Liver (tissue), 9 donors: ENCODE data around the gene SLC66A2. TPM values are rescaled to one million over a fixed set of nuclear protein-coding genes. Genes with fewer than 3 reads are reported as not detected.
A peak's percentile ranks its signal among the peaks of the same experiment; 100 is the strongest.

Experiments
- DNase-seq: peaks from one replicate; pipeline ENCODE4 v3.0.0-alpha.2; 2017; ENCODE audit warnings: low spot score
- H3K27ac ChIP-seq, 2 donors: one replicate each; pipeline ENCODE4 v1.7.0; 2013; ENCODE audit warnings: inconsistent platforms in 2 of 2, low read length in 2 of 2, control low read depth in 1 of 2, low read depth in 1 of 2, mild to moderate bottlenecking in 1 of 2
- H3K27me3 ChIP-seq, 4 donors: one replicate each; pipeline versions ENCODE4 v1.6.1 to v1.7.0; 2013; ENCODE audit warnings: low read length in 3 of 4, inconsistent platforms in 1 of 4, mild to moderate bottlenecking in 1 of 4, moderate library complexity in 1 of 4; ENCODE audit not compliant: control insufficient read depth in 4 of 4, insufficient read depth in 4 of 4
- H3K36me3 ChIP-seq, 4 donors: one replicate each; pipeline versions ENCODE4 v1.6.1 to v1.7.0; 2013; ENCODE audit warnings: low read length in 3 of 4, mild to moderate bottlenecking in 3 of 4, low read depth in 1 of 4, moderate library complexity in 1 of 4; ENCODE audit not compliant: control insufficient read depth in 4 of 4, insufficient read depth in 3 of 4
- H3K4me1 ChIP-seq, 4 donors: one replicate each; pipeline versions ENCODE4 v1.6.1 to v1.7.0; 2013; ENCODE audit warnings: low read length in 3 of 4, mild to moderate bottlenecking in 3 of 4, moderate library complexity in 1 of 4; ENCODE audit not compliant: control insufficient read depth in 4 of 4, insufficient read depth in 4 of 4
- H3K4me3 ChIP-seq, 3 donors: one replicate each; pipeline versions ENCODE4 v1.6.1 to v1.7.0; 2013; ENCODE audit warnings: low read length in 3 of 3, control low read depth in 1 of 3, low read depth in 1 of 3, mild to moderate bottlenecking in 1 of 3
- H3K9ac ChIP-seq, 2 donors: one replicate each; pipeline ENCODE4 v1.7.0; 2013; ENCODE audit warnings: low read length in 2 of 2, mild to moderate bottlenecking in 2 of 2, moderate library complexity in 2 of 2, control low read depth in 1 of 2, low read depth in 1 of 2
- H3K9me3 ChIP-seq, 4 donors: one replicate each; pipeline versions ENCODE4 v1.6.1 to v1.7.0; 2013; ENCODE audit warnings: low read length in 3 of 4; ENCODE audit not compliant: control insufficient read depth in 4 of 4
- EGR1 ChIP-seq, 2 donors: IDR thresholded peaks; 2 replicates each; pipeline ENCODE4 v1.6.1; 2016 to 2018; ENCODE audit warnings: antibody characterized with exemption in 2 of 2, low read depth in 2 of 2
- FOXA1 ChIP-seq: IDR thresholded peaks from 2 replicates; pipeline ENCODE4 v1.6.1; 2016; ENCODE audit warnings: antibody characterized with exemption
- FOXA2 ChIP-seq: IDR thresholded peaks from 2 replicates; pipeline ENCODE4 v1.6.1; 2016; ENCODE audit warnings: antibody characterized with exemption
- GABPA ChIP-seq, 2 donors: IDR thresholded peaks in 1 of 2; conservative IDR thresholded peaks in 1 of 2; 2 replicates each; pipeline ENCODE4 v1.6.1; 2016; ENCODE audit warnings: antibody characterized with exemption in 2 of 2, mild to moderate bottlenecking in 1 of 2, moderate library complexity in 1 of 2
- HNF4A ChIP-seq, 2 donors: conservative IDR thresholded peaks; 2 replicates each; pipeline ENCODE4 v1.6.1; 2016; ENCODE audit warnings: antibody characterized with exemption in 2 of 2, mild to moderate bottlenecking in 2 of 2
- HNF4G ChIP-seq: IDR thresholded peaks from 2 replicates; pipeline ENCODE4 v1.6.1; 2016; ENCODE audit warnings: antibody characterized with exemption
- JUND ChIP-seq, 2 donors: IDR thresholded peaks; 2 replicates each; pipeline ENCODE4 v1.6.1; 2016; ENCODE audit warnings: antibody characterized with exemption in 2 of 2
- RAD21 ChIP-seq, 2 donors: IDR thresholded peaks; 2 replicates each; pipeline ENCODE4 v1.6.1; 2016; ENCODE audit warnings: antibody characterized with exemption in 2 of 2, mild to moderate bottlenecking in 2 of 2
- RXRA ChIP-seq, 2 donors: IDR thresholded peaks; 2 replicates each; pipeline ENCODE4 v1.6.1; 2017 to 2018; ENCODE audit warnings: antibody characterized with exemption in 2 of 2, mild to moderate bottlenecking in 1 of 2
- SP1 ChIP-seq: IDR thresholded peaks from 2 replicates; pipeline ENCODE4 v1.6.1; 2018; ENCODE audit warnings: antibody characterized with exemption, mild to moderate bottlenecking
- TAF1 ChIP-seq: conservative IDR thresholded peaks from 2 replicates; pipeline ENCODE4 v1.6.1; 2016; ENCODE audit warnings: antibody characterized with exemption, mild to moderate bottlenecking
- YY1 ChIP-seq: IDR thresholded peaks from 2 replicates; pipeline ENCODE4 v1.6.1; 2016; ENCODE audit warnings: antibody characterized with exemption, mild to moderate bottlenecking
- WGBS: extraction: QIAGEN DNeasy Blood & Tissue Kit; methylation state at CpG from one replicate; pipeline ENCODE4 v1.1.7; 2013; 5-methylcytosine and 5-hydroxymethylcytosine counted together
- polyA plus RNA-seq, 2 donors: library from polyadenylated mRNA; stranded (reverse) in 1 of 2; unstranded in 1 of 2; fragments of 200-250 nt in 1 of 2; fragments of >200 nt in 1 of 2; fragmentation: Nextera tagmentation in 1 of 2; extraction: Ambion mirVana in 1 of 2; gene quantifications; one replicate each; pipeline versions ENCODE4 v1.2.1 to v1.2.3, GENCODE V29; 2013 to 2015
- total RNA-seq, 2 donors: library from RNA; depleted of rRNA; stranded (reverse); fragments of >200 nt; gene quantifications; one replicate each; pipeline ENCODE4 v1.2.3, GENCODE V29; 2014
- TF ChIP-seq, protein P1 (sequence below): fragments of 150-350 bp; IDR thresholded peaks from 2 replicates; pipeline ENCODE4 v1.5.1; 2017; ENCODE audit warnings: improper control_type of control experiment, low read depth, low read length; ENCODE audit not compliant: missing input control
- TF ChIP-seq, protein P2 (sequence below): IDR thresholded peaks from 2 replicates; pipeline ENCODE4 v1.6.1; 2016; ENCODE audit warnings: antibody characterized with exemption
- TF ChIP-seq, protein P3 (sequence below): IDR thresholded peaks from 2 replicates; pipeline ENCODE4 v1.6.1; 2016; ENCODE audit warnings: antibody characterized with exemption
- TF ChIP-seq, protein P4 (sequence below): IDR thresholded peaks from 2 replicates; pipeline ENCODE4 v1.6.1; 2016; ENCODE audit warnings: antibody characterized with exemption
- donor health status: healthy.
- donor health status: healthy.
- donor health status: healthy.
- donor health status: healthy.
- donor health status: healthy.

Gene SLC66A2
- total and polyA plus RNA-seq, 4 donors: 47.8 to 107 (median 67.9) TPM

DNA sequence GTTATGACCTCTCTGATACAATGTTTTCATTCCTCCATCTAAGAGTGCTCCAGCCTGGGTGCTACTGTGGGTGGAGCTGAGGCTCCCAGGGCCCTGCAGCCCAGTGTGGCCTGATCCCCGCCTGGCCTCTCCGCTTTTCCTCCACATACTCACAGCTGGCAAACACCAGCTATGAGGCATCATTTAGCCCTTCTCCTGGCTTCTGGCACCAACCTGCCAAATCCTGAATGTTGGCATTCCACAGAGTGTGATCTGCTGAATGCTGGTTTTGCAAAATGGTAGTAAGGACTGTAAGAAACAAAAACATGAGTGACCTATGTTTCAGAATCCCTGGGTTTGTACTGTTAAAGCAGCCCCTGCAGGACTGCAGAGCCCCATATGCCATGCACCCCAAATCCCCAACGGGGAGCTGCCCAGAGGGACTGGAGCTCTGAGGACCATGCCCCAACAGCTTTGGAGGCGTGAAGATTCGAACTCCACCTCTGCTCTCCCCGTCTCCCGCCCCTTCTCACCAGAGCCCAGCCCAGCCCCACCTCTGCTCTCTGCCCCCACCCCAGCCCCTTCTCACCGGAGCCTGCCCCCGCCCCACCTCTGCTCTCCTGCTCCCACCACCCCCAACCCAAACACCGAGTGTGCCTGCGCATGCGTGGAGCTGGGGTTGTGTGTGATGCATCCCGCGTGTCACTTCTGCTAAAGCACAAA, 4.2 kb downstream of the SLC66A2 start:
- H3K4me1 ChIP-seq: peaks cover 41 to 83% (median 76%) of the 10 kb centered on the region in 4 donors
- H3K27ac ChIP-seq: peak overlapping the region; percentile 91
- TF ChIP-seq FOXA1 (no peak), HNF4A (conservative IDR thresholded peaks at IDR 0.05) (peak in 1 of 2 donors; percentile 16), TAF1 (no peak), SP1 (no peak), RXRA (IDR thresholded peaks at IDR 0.05) (peak in 1 of 2 donors; percentile 8), JUND (IDR thresholded peaks at IDR 0.05) (no peak), FOXA2 (no peak), YY1 (no peak), HNF4G (no peak)
- TF ChIP-seq, protein P1, sequence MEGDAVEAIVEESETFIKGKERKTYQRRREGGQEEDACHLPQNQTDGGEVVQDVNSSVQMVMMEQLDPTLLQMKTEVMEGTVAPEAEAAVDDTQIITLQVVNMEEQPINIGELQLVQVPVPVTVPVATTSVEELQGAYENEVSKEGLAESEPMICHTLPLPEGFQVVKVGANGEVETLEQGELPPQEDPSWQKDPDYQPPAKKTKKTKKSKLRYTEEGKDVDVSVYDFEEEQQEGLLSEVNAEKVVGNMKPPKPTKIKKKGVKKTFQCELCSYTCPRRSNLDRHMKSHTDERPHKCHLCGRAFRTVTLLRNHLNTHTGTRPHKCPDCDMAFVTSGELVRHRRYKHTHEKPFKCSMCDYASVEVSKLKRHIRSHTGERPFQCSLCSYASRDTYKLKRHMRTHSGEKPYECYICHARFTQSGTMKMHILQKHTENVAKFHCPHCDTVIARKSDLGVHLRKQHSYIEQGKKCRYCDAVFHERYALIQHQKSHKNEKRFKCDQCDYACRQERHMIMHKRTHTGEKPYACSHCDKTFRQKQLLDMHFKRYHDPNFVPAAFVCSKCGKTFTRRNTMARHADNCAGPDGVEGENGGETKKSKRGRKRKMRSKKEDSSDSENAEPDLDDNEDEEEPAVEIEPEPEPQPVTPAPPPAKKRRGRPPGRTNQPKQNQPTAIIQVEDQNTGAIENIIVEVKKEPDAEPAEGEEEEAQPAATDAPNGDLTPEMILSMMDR: no peak
- TF ChIP-seq, protein P2, sequence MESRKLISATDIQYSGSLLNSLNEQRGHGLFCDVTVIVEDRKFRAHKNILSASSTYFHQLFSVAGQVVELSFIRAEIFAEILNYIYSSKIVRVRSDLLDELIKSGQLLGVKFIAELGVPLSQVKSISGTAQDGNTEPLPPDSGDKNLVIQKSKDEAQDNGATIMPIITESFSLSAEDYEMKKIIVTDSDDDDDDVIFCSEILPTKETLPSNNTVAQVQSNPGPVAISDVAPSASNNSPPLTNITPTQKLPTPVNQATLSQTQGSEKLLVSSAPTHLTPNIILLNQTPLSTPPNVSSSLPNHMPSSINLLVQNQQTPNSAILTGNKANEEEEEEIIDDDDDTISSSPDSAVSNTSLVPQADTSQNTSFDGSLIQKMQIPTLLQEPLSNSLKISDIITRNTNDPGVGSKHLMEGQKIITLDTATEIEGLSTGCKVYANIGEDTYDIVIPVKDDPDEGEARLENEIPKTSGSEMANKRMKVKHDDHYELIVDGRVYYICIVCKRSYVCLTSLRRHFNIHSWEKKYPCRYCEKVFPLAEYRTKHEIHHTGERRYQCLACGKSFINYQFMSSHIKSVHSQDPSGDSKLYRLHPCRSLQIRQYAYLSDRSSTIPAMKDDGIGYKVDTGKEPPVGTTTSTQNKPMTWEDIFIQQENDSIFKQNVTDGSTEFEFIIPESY: no peak
- H3K4me3 ChIP-seq: peak overlapping the region in 1 of 3 donors; percentile 20
- 71% methylated on average over 14 of the region's 14 CpGs for WGBS
- no peak for DNase-seq
- H3K9ac ChIP-seq: peak overlapping the region in 1 of 2 donors; percentile 14
- H3K36me3 ChIP-seq: peaks cover 3 to 13% (median 8%) of the 10 kb centered on the region in 4 donors
- no peaks in the 10 kb centered on the region for H3K9me3 ChIP-seq
- H3K27me3 ChIP-seq: no peaks in the 10 kb centered on the region

DNA sequence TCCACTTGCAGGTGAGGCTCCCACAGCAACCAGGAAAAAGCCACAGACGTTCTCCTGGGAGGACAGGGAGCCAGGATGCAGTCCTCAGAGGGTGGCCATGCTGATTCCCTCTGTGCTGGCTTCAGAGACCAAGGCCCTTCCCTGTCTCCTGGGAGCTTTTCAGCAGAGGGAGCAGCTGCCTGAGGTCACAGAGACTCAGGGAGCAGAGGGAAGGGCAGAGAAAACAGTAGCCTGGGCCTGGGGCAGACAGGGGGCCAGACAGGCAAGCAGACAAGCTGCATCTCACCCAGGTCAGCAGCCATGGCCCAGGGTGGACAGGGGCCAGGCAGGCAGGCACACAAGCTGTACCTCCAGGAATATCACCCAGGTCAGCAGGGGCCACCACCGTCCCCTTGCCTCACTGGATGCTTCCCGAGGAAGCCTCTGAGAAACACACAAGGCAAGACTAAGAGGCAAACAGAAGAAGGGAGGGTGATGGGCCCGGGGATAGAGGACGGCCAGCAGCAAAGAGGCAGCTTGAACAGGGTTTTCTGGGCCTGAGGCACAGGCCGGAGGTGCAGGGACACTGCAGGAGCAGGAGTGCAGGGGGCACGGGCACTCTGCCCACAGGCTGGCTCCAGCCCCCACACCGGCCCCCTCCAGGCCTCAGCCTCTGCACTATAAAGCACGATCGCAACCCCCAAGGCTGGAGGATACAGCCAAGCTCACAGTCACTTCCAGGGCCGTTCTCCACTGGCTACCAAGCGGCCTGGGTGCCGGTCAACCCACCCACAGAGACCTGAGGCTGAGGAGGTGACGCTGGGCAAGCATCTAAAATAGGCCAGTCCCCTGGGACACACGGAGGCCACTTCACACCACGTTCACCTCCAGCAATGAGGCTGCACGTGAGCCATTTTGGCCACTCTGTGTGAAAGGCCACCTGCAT, 6.1 kb downstream of the SLC66A2 start:
- 50% methylated on average over 17 of the region's 17 CpGs for WGBS
- Histone ChIP-seq H3K27ac (peak overlapping the region; percentile 33 to 47), H3K9me3 (no peaks in the 10 kb centered on the region), H3K27me3 (no peaks in the 10 kb centered on the region), H3K36me3 (peaks cover 3 to 14% (median 8%) of the 10 kb centered on the region in 4 donors), H3K4me1 (peaks cover 51 to 97% (median 92%) of the 10 kb centered on the region in 4 donors), H3K4me3 (no peak overlapping the region), H3K9ac (peak overlapping the region in 1 of 2 donors; percentile 4)
- no peak for TF ChIP-seq SP1
- TF ChIP-seq, protein P3, sequence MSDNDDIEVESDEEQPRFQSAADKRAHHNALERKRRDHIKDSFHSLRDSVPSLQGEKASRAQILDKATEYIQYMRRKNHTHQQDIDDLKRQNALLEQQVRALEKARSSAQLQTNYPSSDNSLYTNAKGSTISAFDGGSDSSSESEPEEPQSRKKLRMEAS: no peak
- TF ChIP-seq EGR1 (IDR thresholded peaks at IDR 0.05; ENCODE audit: low read depth in 2 of 2): no peak
- TF ChIP-seq FOXA2: no peak
- TF ChIP-seq RAD21 (IDR thresholded peaks at IDR 0.05): no peak
- no peak for TF ChIP-seq HNF4A (conservative IDR thresholded peaks at IDR 0.05)
- no peak for TF ChIP-seq TAF1
- TF ChIP-seq, protein P2: no peak
- no peak for TF ChIP-seq GABPA (IDR thresholded peaks at IDR 0.05 in 1 of 2, conservative IDR thresholded peaks at IDR 0.05 in 1 of 2)
- TF ChIP-seq, protein P4, sequence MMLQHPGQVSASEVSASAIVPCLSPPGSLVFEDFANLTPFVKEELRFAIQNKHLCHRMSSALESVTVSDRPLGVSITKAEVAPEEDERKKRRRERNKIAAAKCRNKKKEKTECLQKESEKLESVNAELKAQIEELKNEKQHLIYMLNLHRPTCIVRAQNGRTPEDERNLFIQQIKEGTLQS: no peak
- TF ChIP-seq RXRA (IDR thresholded peaks at IDR 0.05): no peak
- no peak for TF ChIP-seq HNF4G
- no peak for TF ChIP-seq JUND (IDR thresholded peaks at IDR 0.05)
- no peak for TF ChIP-seq YY1
- DNase-seq: no peak
